ENCODE data around the gene IL17RA.

The IL17RA gene

DNA sequence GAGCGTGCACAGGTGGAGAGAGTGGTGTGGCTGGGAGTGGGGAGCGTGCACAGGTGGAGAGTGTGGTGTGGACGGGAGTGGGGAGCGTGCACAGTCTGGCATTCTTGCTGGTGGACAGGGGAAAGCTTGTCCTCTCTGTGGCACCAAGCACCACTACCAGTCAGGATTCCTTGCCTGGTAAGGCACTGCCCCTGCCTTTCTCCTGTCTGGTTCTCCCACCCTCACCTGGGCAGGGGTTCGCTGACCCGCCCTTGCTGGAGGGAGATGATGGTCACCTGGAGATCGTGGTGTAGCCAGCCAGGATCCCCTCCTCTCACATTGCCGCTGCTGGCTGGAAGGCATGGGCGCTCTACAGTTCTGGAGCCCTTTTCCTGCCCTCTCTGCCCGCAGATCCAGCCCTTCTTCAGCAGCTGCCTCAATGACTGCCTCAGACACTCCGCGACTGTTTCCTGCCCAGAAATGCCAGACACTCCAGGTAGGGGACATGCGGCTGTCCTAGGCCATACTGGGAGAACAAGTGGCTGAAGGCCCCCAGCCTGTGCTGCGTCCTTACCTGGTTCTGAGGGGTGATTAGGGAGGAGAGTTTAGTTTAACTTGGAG is 19.6 kb downstream of the IL17RA start:
- TF ChIP-seq POU2F2 (IDR thresholded peaks at IDR 0.05; ENCODE audit: low read depth, low read length) (no peak), PAX5 (IDR thresholded peaks at IDR 0.05; ENCODE audit: insufficient read depth, low read length, severe bottlenecking) (no peak), SPI1 (IDR thresholded peaks at IDR 0.05; ENCODE audit: low read depth, low read length) (no peak), TAF1 (IDR thresholded peaks at IDR 0.05; ENCODE audit: low read depth, low read length) (no peak), POLR2A (IDR thresholded peaks at IDR 0.05; ENCODE audit: low read depth, low read length) (no peak), POLR2AphosphoS5 (IDR thresholded peaks at IDR 0.05; ENCODE audit: low read depth, low read length) (no peak)
- DNase-seq (ENCODE audit: insufficient read length, low spot score) (no peak), FAIRE-seq (no peak)

DNA sequence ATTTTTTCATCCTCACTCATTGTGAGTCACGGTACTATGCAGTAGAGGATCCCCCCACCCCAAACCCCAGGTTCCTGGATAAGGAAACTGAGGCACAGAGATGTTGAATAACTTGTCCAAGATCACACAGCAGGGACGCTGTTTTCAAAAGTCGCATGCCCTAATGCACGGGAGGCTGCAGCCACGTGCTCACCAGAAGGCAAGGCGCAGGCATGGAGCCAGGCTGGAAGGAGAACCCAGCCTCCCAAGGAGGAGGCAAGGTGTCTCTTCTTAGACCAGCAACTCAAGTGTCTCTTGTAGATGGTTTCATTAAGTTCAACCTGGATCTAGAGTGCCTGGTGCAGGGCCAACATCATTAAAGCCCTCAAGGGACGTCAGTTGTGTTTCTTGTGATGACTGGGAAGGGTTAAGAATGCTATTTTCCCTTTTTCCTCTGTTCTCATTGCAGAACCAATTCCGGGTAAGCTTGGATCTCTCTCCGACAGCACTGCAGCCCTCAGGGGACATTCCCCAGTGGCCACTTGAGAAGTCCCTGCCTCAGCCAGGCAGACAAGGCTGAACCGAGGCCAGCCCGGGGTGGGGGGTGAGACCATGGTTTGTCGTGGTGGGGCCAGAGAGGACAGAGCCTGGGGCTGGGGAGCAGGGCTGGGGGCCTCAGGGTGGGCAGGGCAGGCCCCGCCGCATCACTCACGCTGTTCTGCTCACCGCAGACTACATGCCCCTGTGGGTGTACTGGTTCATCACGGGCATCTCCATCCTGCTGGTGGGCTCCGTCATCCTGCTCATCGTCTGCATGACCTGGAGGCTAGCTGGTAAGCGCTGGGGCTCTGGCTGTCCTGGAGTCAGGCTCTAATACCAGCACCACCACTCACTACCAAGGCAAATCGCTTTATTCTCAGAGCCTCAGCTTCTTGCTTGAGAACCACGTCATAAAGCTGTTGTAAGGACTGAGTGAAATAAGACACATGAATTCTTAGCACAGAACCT is 20.6 kb downstream of the IL17RA start:
- FAIRE-seq (no peak), DNase-seq (ENCODE audit: insufficient read length, low spot score) (no peak)
- TF ChIP-seq POU2F2 (IDR thresholded peaks at IDR 0.05; ENCODE audit: low read depth, low read length) = no peak
- TF ChIP-seq POLR2A (IDR thresholded peaks at IDR 0.05; ENCODE audit: low read depth, low read length) = no peak
- TF ChIP-seq PAX5 (IDR thresholded peaks at IDR 0.05; ENCODE audit: insufficient read depth, low read length, severe bottlenecking) = no peak
- TF ChIP-seq SPI1 (IDR thresholded peaks at IDR 0.05; ENCODE audit: low read depth, low read length) = no peak
- TF ChIP-seq POLR2AphosphoS5 (IDR thresholded peaks at IDR 0.05; ENCODE audit: low read depth, low read length) = no peak
- TF ChIP-seq TAF1 (IDR thresholded peaks at IDR 0.05; ENCODE audit: low read depth, low read length) = no peak

- peak; percentile 5 for FAIRE-seq
- TF ChIP-seq POLR2AphosphoS5 (IDR thresholded peaks at IDR 0.05; ENCODE audit: low read depth, low read length) = no peak
- TF ChIP-seq PAX5 (IDR thresholded peaks at IDR 0.05; ENCODE audit: insufficient read depth, low read length, severe bottlenecking) = no peak
- TF ChIP-seq POU2F2 (IDR thresholded peaks at IDR 0.05; ENCODE audit: low read depth, low read length) = no peak
- TF ChIP-seq SPI1 (IDR thresholded peaks at IDR 0.05; ENCODE audit: low read depth, low read length) = no peak
- no peak for TF ChIP-seq TAF1 (IDR thresholded peaks at IDR 0.05; ENCODE audit: low read depth, low read length)
- TF ChIP-seq POLR2A (IDR thresholded peaks at IDR 0.05; ENCODE audit: low read depth, low read length) = no peak
- no peak for DNase-seq (ENCODE audit: insufficient read length, low spot score)
Observed at GRCh38 chr22:17106161-17106784, 21.5 kb downstream of the IL17RA start.

DNA sequence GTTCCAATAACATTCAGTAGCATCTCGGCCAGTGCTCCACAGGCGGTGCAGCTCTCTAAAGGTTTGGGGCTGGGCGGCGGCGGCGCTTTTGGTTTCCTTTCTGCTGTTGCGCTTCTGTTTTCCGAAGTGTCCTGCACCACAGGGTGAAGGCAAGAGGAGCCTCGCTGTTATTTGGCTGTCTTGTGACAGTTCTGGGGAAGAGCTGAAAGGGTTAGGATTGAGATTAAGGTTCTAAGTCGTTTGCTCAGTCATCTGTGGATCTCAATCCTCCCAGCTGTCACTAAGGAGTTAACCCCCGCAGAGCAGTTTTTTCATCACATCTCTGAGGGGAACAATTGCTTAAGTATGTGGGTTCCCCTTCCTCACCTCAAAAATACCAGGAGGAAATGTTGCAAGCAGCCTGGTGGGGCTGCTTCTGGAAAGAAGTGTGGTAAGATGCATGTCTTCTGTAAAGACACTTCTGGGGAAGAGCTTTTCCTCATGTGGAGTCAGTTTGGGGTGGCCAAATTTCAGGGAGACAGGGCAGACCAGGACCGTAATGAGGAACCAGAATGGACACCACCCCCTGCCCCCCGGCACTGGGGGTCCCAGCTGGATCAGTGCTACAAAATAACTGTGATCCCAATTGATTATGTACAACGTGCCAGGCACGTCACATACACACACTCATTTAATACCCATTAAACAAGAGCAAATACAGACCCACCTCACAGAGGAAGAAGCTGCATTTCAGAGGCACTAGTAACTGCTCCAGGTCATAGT is 22.2 kb downstream of the IL17RA start:
- TF ChIP-seq POLR2A (IDR thresholded peaks at IDR 0.05; ENCODE audit: low read depth, low read length) = no peak
- no peak for TF ChIP-seq PAX5 (IDR thresholded peaks at IDR 0.05; ENCODE audit: insufficient read depth, low read length, severe bottlenecking)
- no peak for TF ChIP-seq TAF1 (IDR thresholded peaks at IDR 0.05; ENCODE audit: low read depth, low read length)
- no peak for TF ChIP-seq POU2F2 (IDR thresholded peaks at IDR 0.05; ENCODE audit: low read depth, low read length)
- TF ChIP-seq SPI1 (IDR thresholded peaks at IDR 0.05; ENCODE audit: low read depth, low read length) = no peak
- no peak for TF ChIP-seq POLR2AphosphoS5 (IDR thresholded peaks at IDR 0.05; ENCODE audit: low read depth, low read length)
- DNase-seq (ENCODE audit: insufficient read length, low spot score) (peak; percentile 59), FAIRE-seq (peak; percentile 47)

DNA sequence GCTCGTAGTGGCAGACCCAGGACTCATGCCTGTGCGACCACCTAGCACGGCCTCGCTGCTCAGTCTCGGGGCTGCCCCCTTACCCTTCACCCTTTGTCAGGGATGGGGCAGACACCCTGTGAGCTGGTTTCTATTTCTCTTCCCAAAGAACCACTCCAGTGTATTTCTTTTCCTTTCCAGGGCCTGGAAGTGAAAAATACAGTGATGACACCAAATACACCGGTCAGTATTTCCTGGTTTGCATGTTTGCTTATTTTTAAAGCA is 22.7 kb downstream of the IL17RA start:
- DNase-seq (ENCODE audit: insufficient read length, low spot score) = no peak
- TF ChIP-seq POLR2AphosphoS5 (IDR thresholded peaks at IDR 0.05; ENCODE audit: low read depth, low read length) (no peak), POU2F2 (IDR thresholded peaks at IDR 0.05; ENCODE audit: low read depth, low read length) (no peak), POLR2A (IDR thresholded peaks at IDR 0.05; ENCODE audit: low read depth, low read length) (no peak), TAF1 (IDR thresholded peaks at IDR 0.05; ENCODE audit: low read depth, low read length) (no peak), PAX5 (IDR thresholded peaks at IDR 0.05; ENCODE audit: insufficient read depth, low read length, severe bottlenecking) (no peak), SPI1 (IDR thresholded peaks at IDR 0.05; ENCODE audit: low read depth, low read length) (no peak)
- FAIRE-seq = no peak

GRCh38 chr22:17108256-17109112 is 23.7 kb downstream of the IL17RA start:
- DNase-seq (ENCODE audit: insufficient read length, low spot score) = no peak
- TF ChIP-seq SPI1 (IDR thresholded peaks at IDR 0.05; ENCODE audit: low read depth, low read length) (no peak), PAX5 (IDR thresholded peaks at IDR 0.05; ENCODE audit: insufficient read depth, low read length, severe bottlenecking) (no peak), TAF1 (IDR thresholded peaks at IDR 0.05; ENCODE audit: low read depth, low read length) (no peak), POU2F2 (IDR thresholded peaks at IDR 0.05; ENCODE audit: low read depth, low read length) (no peak), POLR2A (IDR thresholded peaks at IDR 0.05; ENCODE audit: low read depth, low read length) (no peak), POLR2AphosphoS5 (IDR thresholded peaks at IDR 0.05; ENCODE audit: low read depth, low read length) (no peak)
- FAIRE-seq = no peak

DNA sequence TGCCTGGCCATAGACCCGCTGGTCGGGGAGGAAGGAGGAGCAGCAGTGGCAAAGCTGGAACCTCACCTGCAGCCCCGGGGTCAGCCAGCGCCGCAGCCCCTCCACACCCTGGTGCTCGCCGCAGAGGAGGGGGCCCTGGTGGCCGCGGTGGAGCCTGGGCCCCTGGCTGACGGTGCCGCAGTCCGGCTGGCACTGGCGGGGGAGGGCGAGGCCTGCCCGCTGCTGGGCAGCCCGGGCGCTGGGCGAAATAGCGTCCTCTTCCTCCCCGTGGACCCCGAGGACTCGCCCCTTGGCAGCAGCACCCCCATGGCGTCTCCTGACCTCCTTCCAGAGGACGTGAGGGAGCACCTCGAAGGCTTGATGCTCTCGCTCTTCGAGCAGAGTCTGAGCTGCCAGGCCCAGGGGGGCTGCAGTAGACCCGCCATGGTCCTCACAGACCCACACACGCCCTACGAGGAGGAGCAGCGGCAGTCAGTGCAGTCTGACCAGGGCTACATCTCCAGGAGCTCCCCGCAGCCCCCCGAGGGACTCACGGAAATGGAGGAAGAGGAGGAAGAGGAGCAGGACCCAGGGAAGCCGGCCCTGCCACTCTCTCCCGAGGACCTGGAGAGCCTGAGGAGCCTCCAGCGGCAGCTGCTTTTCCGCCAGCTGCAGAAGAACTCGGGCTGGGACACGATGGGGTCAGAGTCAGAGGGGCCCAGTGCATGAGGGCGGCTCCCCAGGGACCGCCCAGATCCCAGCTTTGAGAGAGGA is 24.5 kb downstream of the IL17RA start:
- FAIRE-seq = no peak
- TF ChIP-seq TAF1 (IDR thresholded peaks at IDR 0.05; ENCODE audit: low read depth, low read length) = no peak
- no peak for TF ChIP-seq POU2F2 (IDR thresholded peaks at IDR 0.05; ENCODE audit: low read depth, low read length)
- no peak for TF ChIP-seq POLR2AphosphoS5 (IDR thresholded peaks at IDR 0.05; ENCODE audit: low read depth, low read length)
- TF ChIP-seq SPI1 (IDR thresholded peaks at IDR 0.05; ENCODE audit: low read depth, low read length) = no peak
- TF ChIP-seq PAX5 (IDR thresholded peaks at IDR 0.05; ENCODE audit: insufficient read depth, low read length, severe bottlenecking) = no peak
- TF ChIP-seq POLR2A (IDR thresholded peaks at IDR 0.05; ENCODE audit: low read depth, low read length) = no peak
- no peak for DNase-seq (ENCODE audit: insufficient read length, low spot score)

Measured in GM12891 (cell line).